Measurements from ENCODE around the gene NATD1. TPM values are rescaled to one million over a fixed set of nuclear protein-coding genes. Genes with fewer than 3 reads are reported as not detected.
A peak's percentile ranks its signal among the peaks of the same experiment; 100 is the strongest.

The NATD1 gene
- total and polyA plus RNA-seq, 3 donors from 2014 or later = 12.1 to 20.0 (median 17.9) TPM

DNA sequence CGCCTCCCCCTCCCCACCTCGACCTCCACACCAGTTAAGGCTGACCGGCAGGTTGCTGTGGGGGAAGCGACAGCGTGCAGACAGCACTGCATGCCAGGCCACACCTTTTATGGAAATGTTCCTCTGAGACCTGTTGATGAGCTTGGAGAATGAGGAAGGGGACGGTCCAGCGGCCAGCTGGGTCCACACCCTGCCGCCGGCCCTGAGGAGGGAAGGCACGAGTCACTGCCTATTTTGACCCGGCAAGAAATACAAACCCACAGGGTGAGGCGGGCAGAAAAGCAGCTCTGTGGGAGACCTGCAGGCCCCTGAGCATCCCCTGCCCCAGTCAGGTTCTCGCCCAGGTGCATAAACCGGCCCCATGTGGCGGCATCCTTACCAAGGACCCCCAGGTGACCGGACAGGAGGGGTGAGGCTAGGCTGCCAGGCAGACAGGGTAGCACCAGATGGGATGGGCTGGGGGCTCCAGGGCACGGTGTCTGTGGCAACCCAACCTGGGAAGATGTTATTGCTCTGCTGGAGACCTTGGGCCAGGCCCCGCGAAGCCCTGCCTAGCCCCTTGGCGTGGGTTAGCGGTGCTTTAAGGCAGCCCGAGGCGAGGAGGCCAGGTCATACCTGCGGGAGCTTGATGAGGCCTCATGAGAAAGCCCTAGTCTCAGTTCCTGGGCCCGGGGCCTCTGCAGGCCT lies 12.7 kb downstream of the NATD1 start:
- no peak for TF ChIP-seq CTCF (IDR thresholded peaks at IDR 0.05)
- no peak for TF ChIP-seq POLR2A (IDR thresholded peaks at IDR 0.05)
- intact Hi-C loops (cut with DNase I; ENCODE audit: low total_unique reads) = no loop called here

DNA sequence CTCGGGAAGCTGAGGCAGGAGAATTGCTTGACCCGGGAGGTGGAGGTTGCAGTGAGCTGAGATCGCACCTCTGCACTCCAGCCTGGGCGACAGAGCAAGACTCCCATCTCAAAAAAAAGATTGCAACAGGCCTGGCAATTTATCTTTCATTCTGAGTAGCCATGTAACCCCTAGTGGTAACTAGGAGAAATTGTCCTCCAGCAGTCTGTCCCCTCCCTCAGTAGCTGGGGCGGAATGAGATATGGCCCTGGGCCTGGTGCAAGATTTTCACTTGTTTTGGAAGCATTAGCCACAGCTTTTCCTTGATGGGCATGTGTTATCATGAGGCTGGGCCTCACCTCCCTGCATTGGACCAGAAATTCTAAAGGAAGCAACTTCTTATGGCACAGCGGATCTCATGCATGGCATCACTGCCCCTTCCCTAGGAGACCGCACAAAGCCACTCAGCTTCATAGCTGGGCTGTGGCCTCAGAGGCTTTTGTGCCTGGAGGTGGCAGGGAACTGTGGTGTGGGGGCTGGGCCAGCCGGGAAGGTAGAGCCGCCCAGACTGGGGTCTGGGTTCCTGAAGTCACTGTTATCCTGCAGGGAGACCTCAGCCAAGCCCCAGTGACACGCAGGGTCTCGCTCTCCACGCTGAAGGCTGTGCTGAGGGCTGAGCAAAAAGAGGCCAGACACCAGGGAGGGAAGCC lies 13.4 kb downstream of the NATD1 start:
- no peaks in the 10 kb centered on the region for H3K9me3 ChIP-seq
- intact Hi-C loops (cut with DNase I; ENCODE audit: low total_unique reads) = no loop called here
- H3K4me1 ChIP-seq = no peaks in the 10 kb centered on the region
- H3K27ac ChIP-seq = no peak overlapping the region
- WGBS, 2 donors = 82 to 84% methylated on average over 5 to 12 of the region's 12 CpGs
- no peak for DNase-seq
- no peaks in the 10 kb centered on the region for H3K27me3 ChIP-seq
- no peaks in the 10 kb centered on the region for H3K36me3 ChIP-seq (ENCODE audit: low read depth, missing control alignments)
- peak in 2 of 3 experiments; percentile 36 to 40 for TF ChIP-seq CTCF (IDR thresholded peaks at IDR 0.05)
- no peak for TF ChIP-seq POLR2A (IDR thresholded peaks at IDR 0.05)
- no peak overlapping the region for H3K4me3 ChIP-seq

More for the DNA sequence above, 12.7 kb downstream of the NATD1 start:
- DNase-seq = no peak
- no peak overlapping the region for H3K4me3 ChIP-seq
- 79 to 88% methylated on average over 10 to 24 of the region's 25 CpGs for WGBS, 2 donors
- H3K36me3 ChIP-seq (ENCODE audit: low read depth, missing control alignments) = no peaks in the 10 kb centered on the region
- H3K27ac ChIP-seq = no peak overlapping the region
- H3K9me3 ChIP-seq = no peaks in the 10 kb centered on the region
- H3K27me3 ChIP-seq = no peaks in the 10 kb centered on the region
- no peaks in the 10 kb centered on the region for H3K4me1 ChIP-seq

GRCh38 chr17:21235921-21236320 lies 17.3 kb downstream of the NATD1 start:
- 76 to 82% methylated on average over 1 of the region's 1 CpG for WGBS, 2 donors
- Histone ChIP-seq H3K9me3 (no peaks in the 10 kb centered on the region), H3K4me1 (no peaks in the 10 kb centered on the region), H3K4me3 (no peak overlapping the region), H3K27me3 (no peaks in the 10 kb centered on the region), H3K36me3 (ENCODE audit: low read depth, missing control alignments) (no peaks in the 10 kb centered on the region), H3K27ac (no peak overlapping the region)
- TF ChIP-seq CTCF (IDR thresholded peaks at IDR 0.05) = no peak
- no peak for DNase-seq
- intact Hi-C loops (cut with DNase I; ENCODE audit: low total_unique reads) = no loop called here

DNA sequence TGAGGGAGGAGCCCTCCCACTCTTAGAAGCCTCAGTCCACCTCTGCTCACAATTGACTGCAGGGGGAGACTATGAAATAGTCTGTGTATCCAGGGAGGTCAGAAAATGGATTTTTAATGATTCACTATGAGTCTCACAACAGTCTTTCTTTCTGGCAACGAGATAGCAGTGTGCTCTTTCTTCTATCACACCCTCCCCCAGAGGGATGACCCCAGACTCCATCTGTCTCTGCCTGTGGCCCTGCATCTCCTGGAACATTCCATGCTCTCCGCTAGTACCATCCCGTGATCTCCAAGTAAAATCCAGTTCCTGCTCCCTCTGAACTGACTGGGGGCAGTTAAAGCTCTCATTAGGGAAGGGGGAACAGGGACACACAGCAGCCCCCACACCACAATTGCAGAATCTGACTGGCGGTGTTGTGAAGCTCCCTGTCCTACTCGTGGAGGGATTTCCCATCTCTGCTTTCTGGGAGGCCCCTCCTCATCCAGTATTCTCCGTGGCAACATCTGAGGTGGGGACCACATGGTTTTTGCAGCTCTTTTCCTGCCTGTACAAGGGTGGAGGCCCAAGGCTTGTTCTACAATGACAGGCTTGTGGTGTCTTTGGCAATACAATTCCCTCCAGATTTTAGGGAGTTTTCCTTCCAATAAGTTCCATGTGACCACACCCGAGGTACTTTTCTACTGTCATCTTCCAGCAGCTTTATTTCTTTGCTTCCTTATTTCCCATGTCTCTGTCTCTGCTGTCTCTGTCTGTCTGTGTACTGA lies 19.4 kb downstream of the NATD1 start:
- no peak for TF ChIP-seq POLR2A (IDR thresholded peaks at IDR 0.05)
- TF ChIP-seq CTCF (IDR thresholded peaks at IDR 0.05) = no peak
- WGBS, 2 donors = 39 to 45% methylated on average over 7 of the region's 7 CpGs
- no peaks in the 10 kb centered on the region for H3K27me3 ChIP-seq
- no peak overlapping the region for H3K4me3 ChIP-seq
- no peaks in the 10 kb centered on the region for H3K36me3 ChIP-seq (ENCODE audit: low read depth, missing control alignments)
- H3K4me1 ChIP-seq = no peaks in the 10 kb centered on the region
- H3K27ac ChIP-seq = peak overlapping the region in 1 of 2 donors; percentile 59
- intact Hi-C loops (cut with DNase I; ENCODE audit: low total_unique reads) = no loop called here
- H3K9me3 ChIP-seq = no peaks in the 10 kb centered on the region
- DNase-seq = peak; percentile 59
